ENCODE results near the gene KRTAP10-12. TPM values are rescaled to one million over a fixed set of nuclear protein-coding genes. Genes with fewer than 3 reads are reported as not detected.

KRTAP10-12 gene
- total RNA-seq, 1 experiment from 2014 or later = not detected

- no TSS peak for BruUV-seq (replicated peaks)
- Mint-ChIP-seq H3K27me3 (ENCODE audit: insufficient read depth, unreplicated experiment) (peaks cover 31% of the 10 kb centered on the region), H3K9me3 (ENCODE audit: unreplicated experiment) (peaks cover 33% of the 10 kb centered on the region), H3K4me1 (ENCODE audit: low read depth, unreplicated experiment) (no peaks in the 10 kb centered on the region), H3K27ac (ENCODE audit: unreplicated experiment) (no peak overlapping the region), H3K36me3 (ENCODE audit: insufficient read depth, unreplicated experiment) (no peaks in the 10 kb centered on the region), H3K4me3 (ENCODE audit: unreplicated experiment) (no peak overlapping the region)
- intact Hi-C loops (cut with micrococcal nuclease; ENCODE audit: unreplicated experiment) = loop anchor here (2.0 kb wide), 1 partner anchor 25 kb away; the partner anchor contains the start of gene KRTAP10-12
- ChIA-PET POLR2A (no interaction called here), CTCF (no interaction called here)
- DNase-seq = no peak
- Histone ChIP-seq H3K27me3 (replicated peaks; ENCODE audit: control insufficient read depth, insufficient read depth, low read length) (no peaks in the 10 kb centered on the region), H3K36me3 (ENCODE audit: control insufficient read depth, insufficient read depth, low read length) (no peaks in the 10 kb centered on the region), H3K4me1 (no peaks in the 10 kb centered on the region), H3K4me3 (ENCODE audit: low read depth, low read length) (no peak overlapping the region), H3K9me3 (peaks cover 17% of the 10 kb centered on the region; the same call in 1 of the 2 replicates)
- TF ChIP-seq CTCF (IDR thresholded peaks at IDR 0.05; ENCODE audit: insufficient read depth in 1 of 2, low read depth in 1 of 2, low read length in 1 of 2, severe bottlenecking in 1 of 2, unreplicated experiment in 1 of 2) = no peak
Observed at GRCh38 chr21:44671911-44672310, 25.1 kb upstream of the KRTAP10-12 start.

- CTCF ChIA-PET = no interaction called here
- Mint-ChIP-seq H3K4me3 (ENCODE audit: unreplicated experiment) (no peak overlapping the region), H3K27me3 (ENCODE audit: insufficient read depth, unreplicated experiment) (peaks cover 39% of the 10 kb centered on the region), H3K4me1 (ENCODE audit: low read depth, unreplicated experiment) (no peaks in the 10 kb centered on the region), H3K27ac (ENCODE audit: unreplicated experiment) (no peak overlapping the region), H3K36me3 (ENCODE audit: insufficient read depth, unreplicated experiment) (no peaks in the 10 kb centered on the region), H3K9me3 (ENCODE audit: unreplicated experiment) (peaks cover 16% of the 10 kb centered on the region)
- Histone ChIP-seq H3K27me3 (replicated peaks; ENCODE audit: control insufficient read depth, insufficient read depth, low read length) (no peaks in the 10 kb centered on the region), H3K4me3 (ENCODE audit: low read depth, low read length) (no peak overlapping the region), H3K9me3 (peaks cover 9% of the 10 kb centered on the region; the same call in 1 of the 2 replicates), H3K36me3 (ENCODE audit: control insufficient read depth, insufficient read depth, low read length) (no peaks in the 10 kb centered on the region), H3K4me1 (no peaks in the 10 kb centered on the region)
- intact Hi-C loops (cut with micrococcal nuclease; ENCODE audit: unreplicated experiment) = no loop called here
- TF ChIP-seq CTCF (IDR thresholded peaks at IDR 0.05; ENCODE audit: insufficient read depth in 1 of 2, low read depth in 1 of 2, low read length in 1 of 2, severe bottlenecking in 1 of 2, unreplicated experiment in 1 of 2) = no peak
- POLR2A ChIA-PET = no interaction called here
- BruUV-seq (replicated peaks) = no TSS peak
- DNase-seq = no peak
Observed at GRCh38 chr21:44677881-44678280, 19.1 kb upstream of the KRTAP10-12 start.

- Histone ChIP-seq H3K4me1 (no peaks in the 10 kb centered on the region), H3K36me3 (ENCODE audit: control insufficient read depth, insufficient read depth, low read length) (no peaks in the 10 kb centered on the region), H3K27me3 (replicated peaks; ENCODE audit: control insufficient read depth, insufficient read depth, low read length) (no peaks in the 10 kb centered on the region), H3K4me3 (ENCODE audit: low read depth, low read length) (no peak overlapping the region), H3K9me3 (no peaks in the 10 kb centered on the region)
- ChIA-PET CTCF (no interaction called here), POLR2A (interaction anchor here (0.6 kb wide), 1 partner anchor 50 kb away, joined by 3 read pairs; no protein-coding TSS in a partner anchor)
- Mint-ChIP-seq H3K27ac (ENCODE audit: unreplicated experiment) (no peak overlapping the region), H3K27me3 (ENCODE audit: insufficient read depth, unreplicated experiment) (peaks cover 33% of the 10 kb centered on the region), H3K36me3 (ENCODE audit: insufficient read depth, unreplicated experiment) (no peaks in the 10 kb centered on the region), H3K4me1 (ENCODE audit: low read depth, unreplicated experiment) (no peaks in the 10 kb centered on the region), H3K4me3 (ENCODE audit: unreplicated experiment) (no peak overlapping the region), H3K9me3 (ENCODE audit: unreplicated experiment) (no peaks in the 10 kb centered on the region)
- no peak for DNase-seq
- intact Hi-C loops (cut with micrococcal nuclease; ENCODE audit: unreplicated experiment) = no loop called here
- BruUV-seq (replicated peaks) = no TSS peak
- TF ChIP-seq CTCF (IDR thresholded peaks at IDR 0.05; ENCODE audit: insufficient read depth in 1 of 2, low read depth in 1 of 2, low read length in 1 of 2, severe bottlenecking in 1 of 2, unreplicated experiment in 1 of 2) = no peak
Observed at GRCh38 chr21:44681152-44681551, 15.8 kb upstream of the KRTAP10-12 start.

All from Caco-2 (cell line).